A673 (cell line): Measurements from ENCODE around the gene TRMT6. TPM values are rescaled to one million over a fixed set of nuclear protein-coding genes. Genes with fewer than 3 reads are reported as not detected.

Experiments used
- BruUV-seq: library from RNA; stranded (reverse); fragments of 400-500 nt; replicated peaks from 2 replicates; lab custom pipeline; 2021; lab: Mats Ljungman, UMichigan
- CTCF ChIA-PET: fragments of 300-600 bp; sonication (Branson Sonifier 250); formaldehyde crosslinking; loops from one replicate; lab custom pipeline; 2022; ENCODE audit warnings: antibody characterized with exemption; lab: Charles Lee
- POLR2A ChIA-PET: fragments of 300-600 bp; sonication (Branson Sonifier 250); formaldehyde crosslinking; loops from one replicate; lab custom pipeline; 2022; ENCODE audit warnings: antibody characterized with exemption; ENCODE audit not compliant: low non-redundant PET; lab: Charles Lee
- DNase-seq: peaks from one replicate; pipeline ENCODE4 v3.0.0-alpha.2; 2015; ENCODE audit warnings: low spot score
- H3K27ac ChIP-seq: fragments of 200-600 bp; sonication (generic); 2 replicates; pipeline ENCODE4 v1.5.1; 2016; ENCODE audit warnings: mixed run types, low read depth, mild to moderate bottlenecking, mixed read lengths, antibody characterized with exemption, low read length; ENCODE audit not compliant: poor library complexity, severe bottlenecking
- H3K27me3 ChIP-seq: fragments of 200-600 bp; sonication (generic); replicated peaks from 2 replicates; pipeline ENCODE4 v1.6.1; 2017; ENCODE audit warnings: mixed run types, low read depth, mild to moderate bottlenecking, mixed read lengths, antibody characterized with exemption, low read length; ENCODE audit not compliant: insufficient read depth, poor library complexity
- H3K36me3 ChIP-seq: fragments of 200-600 bp; sonication (generic); 2 replicates; pipeline ENCODE4 v1.6.1; 2016; ENCODE audit warnings: mixed run types, mild to moderate bottlenecking, mixed read lengths, antibody characterized with exemption, low read length; ENCODE audit not compliant: insufficient read depth, poor library complexity, severe bottlenecking
- H3K4me1 ChIP-seq: fragments of 200-600 bp; sonication (generic); 2 replicates; pipeline ENCODE4 v1.6.1; 2017; ENCODE audit warnings: mixed run types, mild to moderate bottlenecking, mixed read lengths, antibody characterized with exemption, low read length; ENCODE audit not compliant: insufficient read depth, poor library complexity, severe bottlenecking
- H3K4me3 ChIP-seq: fragments of 200-600 bp; sonication (generic); 2 replicates; pipeline ENCODE4 v1.5.1; 2016; ENCODE audit warnings: low read depth, mixed run types, mild to moderate bottlenecking, mixed read lengths, low read length; ENCODE audit not compliant: poor library complexity, severe bottlenecking
- H3K9me3 ChIP-seq: fragments of 200-600 bp; sonication (generic); 2 replicates; pipeline ENCODE4 v1.6.1; 2016; ENCODE audit warnings: mixed run types, low read depth, mild to moderate bottlenecking, mixed read lengths, antibody characterized with exemption, low read length; ENCODE audit not compliant: poor library complexity, severe bottlenecking
- EZH2 ChIP-seq: fragments of 200-600 bp; sonication (generic); IDR thresholded peaks from 2 replicates; pipeline ENCODE4 v1.6.1; 2017; ENCODE audit warnings: borderline replicate concordance, low read depth, mild to moderate bottlenecking, mixed read lengths, antibody characterized with exemption, low read length; ENCODE audit not compliant: poor library complexity, severe bottlenecking
- intact Hi-C: fragments of 100-400 bp; cut with micrococcal nuclease; formaldehyde crosslinking; loops from one replicate; pipeline ENCODE4 v1.10.0; 2022; ENCODE audit not compliant: unreplicated experiment
- total RNA-seq: library from RNA; stranded (reverse); gene quantifications from 2 replicates; pipeline ENCODE4 v1.2.3, GENCODE V29; 2021
- TF ChIP-seq, protein P1 (sequence below): fragments of 300-800, 200-600 bp; sonication (generic); conservative IDR thresholded peaks from 2 replicates; pipeline ENCODE4 v1.5.1; 2017; ENCODE audit warnings: low read depth, mild to moderate bottlenecking, antibody characterized with exemption, low read length, moderate library complexity, mixed read lengths

Gene TRMT6
- total RNA-seq, 1 experiment from 2014 or later = 41.6 TPM

DNA sequence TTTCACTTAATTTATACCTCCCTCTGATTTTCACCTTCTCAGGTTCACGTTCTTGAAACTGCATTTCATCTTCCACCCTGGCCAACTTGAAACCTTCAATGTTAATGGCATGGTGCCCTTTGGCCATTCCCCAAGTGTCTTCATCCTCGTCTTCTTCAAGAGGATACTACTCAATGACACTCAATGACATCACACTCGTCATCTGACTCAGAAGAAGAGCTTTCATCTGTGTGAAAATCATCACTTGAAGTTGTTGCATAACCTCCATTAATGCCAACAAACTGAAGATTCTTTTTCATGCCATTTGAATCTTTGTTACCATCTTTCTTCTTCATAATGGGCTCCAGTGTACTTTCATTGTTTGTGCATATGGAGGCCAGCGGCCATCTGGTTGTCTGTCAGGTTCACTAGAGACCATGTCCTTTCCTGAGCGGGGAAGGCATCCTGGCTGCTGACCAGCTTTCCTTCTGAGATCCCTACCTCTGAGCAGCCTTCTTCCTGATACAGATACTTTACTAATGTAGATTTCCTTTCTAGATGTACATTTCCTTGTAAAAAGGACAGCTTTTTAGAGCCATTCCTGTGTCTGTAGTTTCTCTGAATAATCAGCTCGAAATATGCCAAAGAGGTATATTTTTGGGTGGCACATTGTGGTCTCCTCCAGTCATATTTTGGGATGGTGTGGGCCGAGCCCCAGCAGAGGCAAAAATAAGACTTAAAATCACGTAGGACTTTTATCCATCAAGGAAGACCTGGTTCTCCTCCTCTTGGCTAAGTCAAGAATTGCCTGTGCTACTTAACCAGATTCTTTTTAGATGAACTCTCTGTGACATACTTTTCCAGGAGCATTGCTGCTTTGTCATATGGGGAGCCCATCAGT is 21.3 kb downstream of the TRMT6 start:
- ChIA-PET POLR2A (no interaction called here), CTCF (no interaction called here)
- H3K4me3 ChIP-seq = no peak overlapping the region
- no peaks in the 10 kb centered on the region for H3K4me1 ChIP-seq
- no peaks in the 10 kb centered on the region for H3K9me3 ChIP-seq
- no peak overlapping the region for H3K27ac ChIP-seq
- TF ChIP-seq, protein P1, sequence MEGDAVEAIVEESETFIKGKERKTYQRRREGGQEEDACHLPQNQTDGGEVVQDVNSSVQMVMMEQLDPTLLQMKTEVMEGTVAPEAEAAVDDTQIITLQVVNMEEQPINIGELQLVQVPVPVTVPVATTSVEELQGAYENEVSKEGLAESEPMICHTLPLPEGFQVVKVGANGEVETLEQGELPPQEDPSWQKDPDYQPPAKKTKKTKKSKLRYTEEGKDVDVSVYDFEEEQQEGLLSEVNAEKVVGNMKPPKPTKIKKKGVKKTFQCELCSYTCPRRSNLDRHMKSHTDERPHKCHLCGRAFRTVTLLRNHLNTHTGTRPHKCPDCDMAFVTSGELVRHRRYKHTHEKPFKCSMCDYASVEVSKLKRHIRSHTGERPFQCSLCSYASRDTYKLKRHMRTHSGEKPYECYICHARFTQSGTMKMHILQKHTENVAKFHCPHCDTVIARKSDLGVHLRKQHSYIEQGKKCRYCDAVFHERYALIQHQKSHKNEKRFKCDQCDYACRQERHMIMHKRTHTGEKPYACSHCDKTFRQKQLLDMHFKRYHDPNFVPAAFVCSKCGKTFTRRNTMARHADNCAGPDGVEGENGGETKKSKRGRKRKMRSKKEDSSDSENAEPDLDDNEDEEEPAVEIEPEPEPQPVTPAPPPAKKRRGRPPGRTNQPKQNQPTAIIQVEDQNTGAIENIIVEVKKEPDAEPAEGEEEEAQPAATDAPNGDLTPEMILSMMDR = no peak
- no peak for TF ChIP-seq EZH2
- no TSS peak for BruUV-seq
- intact Hi-C loops = no loop called here
- no peak for DNase-seq
- no peaks in the 10 kb centered on the region for H3K36me3 ChIP-seq
- H3K27me3 ChIP-seq = no peaks in the 10 kb centered on the region

DNA sequence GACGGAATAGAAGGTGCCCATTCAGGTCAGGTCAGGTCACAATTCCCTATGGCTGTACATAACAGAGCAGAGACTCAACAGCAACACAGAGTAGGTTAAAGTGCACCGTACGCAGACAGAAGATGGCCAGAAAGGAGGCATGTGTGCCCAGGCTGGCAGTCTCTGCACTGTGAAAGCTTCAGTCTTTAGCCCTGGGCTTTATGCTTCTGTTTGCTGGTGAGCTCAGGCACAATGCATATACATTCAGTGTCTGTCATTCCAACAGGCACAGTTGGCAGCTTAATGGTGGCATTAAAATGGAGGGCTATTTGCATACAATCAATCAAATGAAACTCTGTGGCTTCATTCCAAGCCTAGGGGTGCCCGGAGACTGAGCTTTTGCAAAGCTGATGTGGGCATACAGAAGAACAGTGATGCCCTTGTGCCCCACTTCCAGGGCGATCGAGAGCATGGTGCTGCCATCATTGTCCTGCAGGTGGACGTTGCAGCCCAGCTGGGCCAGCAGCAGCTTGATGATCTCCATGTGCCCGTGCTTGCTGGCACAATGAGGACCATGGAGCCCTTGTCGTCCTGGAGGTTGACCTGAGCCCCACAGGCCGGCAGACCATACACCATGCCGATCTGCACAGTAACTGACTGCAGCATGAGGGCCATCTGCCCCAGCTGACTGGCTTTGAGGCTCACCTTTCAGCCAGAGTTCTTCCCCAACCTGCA is 22.4 kb downstream of the TRMT6 start:
- DNase-seq = no peak
- H3K27ac ChIP-seq = no peak overlapping the region
- no peaks in the 10 kb centered on the region for H3K4me1 ChIP-seq
- no TSS peak for BruUV-seq
- ChIA-PET CTCF (no interaction called here), POLR2A (no interaction called here)
- no peaks in the 10 kb centered on the region for H3K27me3 ChIP-seq
- no peak overlapping the region for H3K4me3 ChIP-seq
- no peaks in the 10 kb centered on the region for H3K36me3 ChIP-seq
- intact Hi-C loops = no loop called here
- no peak for TF ChIP-seq EZH2
- TF ChIP-seq, protein P1 = no peak
- H3K9me3 ChIP-seq = no peaks in the 10 kb centered on the region

DNA sequence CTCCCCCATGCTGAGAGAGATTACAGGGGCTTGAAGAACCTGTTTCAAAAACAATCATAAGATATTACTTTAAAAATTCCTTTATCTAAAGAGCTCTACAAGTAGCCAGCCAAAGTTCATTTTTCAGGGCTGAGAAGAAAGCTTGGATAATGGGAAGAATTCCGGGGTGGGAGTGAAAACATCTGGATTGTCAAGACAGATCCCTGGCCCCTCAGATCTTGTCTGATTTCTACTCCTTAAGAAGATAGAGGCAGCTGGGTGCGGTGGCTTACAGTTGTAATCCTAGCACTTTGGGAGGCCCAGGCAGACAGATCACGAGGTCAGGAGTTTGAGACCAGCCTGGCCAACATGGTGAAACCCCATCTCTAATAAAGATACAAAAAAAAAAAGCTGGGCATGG is 24.8 kb downstream of the TRMT6 start:
- intact Hi-C loops = no loop called here
- Histone ChIP-seq H3K4me3 (no peak overlapping the region), H3K9me3 (no peaks in the 10 kb centered on the region), H3K4me1 (no peaks in the 10 kb centered on the region), H3K27ac (no peak overlapping the region), H3K27me3 (no peaks in the 10 kb centered on the region), H3K36me3 (no peaks in the 10 kb centered on the region)
- BruUV-seq = no TSS peak
- ChIA-PET POLR2A (no interaction called here), CTCF (no interaction called here)
- TF ChIP-seq, protein P1 = no peak
- no peak for TF ChIP-seq EZH2
- no peak for DNase-seq
